Measurements from ENCODE around the gene AGER. TPM values are rescaled to one million over a fixed set of nuclear protein-coding genes. Genes with fewer than 3 reads are reported as not detected.

The AGER gene
- total RNA-seq, 2 experiments from 2014 or later: 15.5 to 16.4 TPM

GRCh38 chr6:32166411-32167061 is 17.5 kb downstream of the AGER start:
- no peak for TF ChIP-seq CTCF (IDR thresholded peaks at IDR 0.05)
- H3K9me3 Mint-ChIP-seq: no peaks in the 10 kb centered on the region
- POLR2A ChIA-PET: no interaction called here
- no peak for DNase-seq
- H3K4me3 Mint-ChIP-seq: no peak overlapping the region
- H3K36me3 Mint-ChIP-seq (ENCODE audit: low read depth): peaks cover 26% of the 10 kb centered on the region
- no peaks in the 10 kb centered on the region for H3K27me3 Mint-ChIP-seq
- H3K4me1 Mint-ChIP-seq (ENCODE audit: low read depth): peaks cover 7% of the 10 kb centered on the region
- CTCF ChIA-PET: interaction anchor here (1.4 kb wide), 1 partner anchor 48 kb away, joined by 4 read pairs; no protein-coding TSS in a partner anchor
- ATAC-seq: no peak
- intact Hi-C loops (cut with micrococcal nuclease): no loop called here
- no peak overlapping the region for H3K27ac Mint-ChIP-seq

DNA sequence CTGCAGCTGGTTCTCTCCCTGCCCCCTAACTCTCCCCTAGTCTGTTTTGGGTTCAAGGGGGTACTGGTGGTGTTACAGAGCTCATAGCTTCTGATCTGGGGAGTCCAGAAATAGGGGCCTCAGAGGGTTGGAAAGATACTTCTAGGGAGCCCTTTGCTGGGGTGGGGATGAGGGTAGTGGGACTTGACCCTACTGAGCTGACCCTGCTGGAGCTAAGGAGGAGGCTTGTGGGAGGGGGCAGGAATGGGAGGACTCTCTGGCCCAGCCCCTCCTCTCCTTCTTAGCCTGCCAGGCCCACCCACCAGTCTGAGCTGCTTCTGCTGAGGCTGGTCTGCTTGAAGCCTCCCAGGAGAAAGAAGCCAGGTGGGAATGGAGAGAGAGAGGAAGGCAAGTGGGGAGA is 19.8 kb downstream of the AGER start, which contains the start of gene EGFL8:
Gene EGFL8 (plus strand): TSS at position 301 of the 400 bp plus-strand sequence. CDS start 1,571 bp downstream, outside the sequence.
- H3K36me3 Mint-ChIP-seq (ENCODE audit: low read depth): peaks cover 23% of the 10 kb centered on the region
- no peak for DNase-seq
- H3K27me3 Mint-ChIP-seq: no peaks in the 10 kb centered on the region
- H3K4me1 Mint-ChIP-seq (ENCODE audit: low read depth): peaks cover 4% of the 10 kb centered on the region
- H3K27ac Mint-ChIP-seq: no peak within 1 kb of the TSS
- ATAC-seq: no peak
- intact Hi-C loops (cut with micrococcal nuclease): no loop called here
- H3K4me3 Mint-ChIP-seq: no peak within 1 kb of the TSS
- no peaks in the 10 kb centered on the region for H3K9me3 Mint-ChIP-seq
- POLR2A ChIA-PET: interaction anchor here (1.1 kb wide), 1 partner anchor 10 kb away, joined by 4 read pairs; no protein-coding TSS in a partner anchor
- TF ChIP-seq CTCF (IDR thresholded peaks at IDR 0.05): no peak
- CTCF ChIA-PET: interaction anchor here (1.2 to 2.9 kb wide), 4 partner anchors 9 to 47 kb away, joined by 3 to 7 read pairs (median 4); no protein-coding TSS in a partner anchor

- Mint-ChIP-seq H3K4me3 (no peak overlapping the region), H3K27me3 (no peaks in the 10 kb centered on the region), H3K4me1 (ENCODE audit: low read depth) (peaks cover 2% of the 10 kb centered on the region), H3K9me3 (no peaks in the 10 kb centered on the region), H3K27ac (no peak overlapping the region), H3K36me3 (ENCODE audit: low read depth) (peaks cover 19% of the 10 kb centered on the region)
- CTCF ChIA-PET: interaction anchor here (1.2 to 2.9 kb wide), 3 partner anchors 27 to 47 kb away, joined by 3 to 7 read pairs (median 3); no protein-coding TSS in a partner anchor
- no peak for ATAC-seq
- no peak for DNase-seq
- POLR2A ChIA-PET: interaction anchor here (1.1 kb wide), 1 partner anchor 10 kb away, joined by 4 read pairs; no protein-coding TSS in a partner anchor
- intact Hi-C loops (cut with micrococcal nuclease): no loop called here
- TF ChIP-seq CTCF (IDR thresholded peaks at IDR 0.05): no peak
These were observed 20.3 kb downstream of the AGER start for GRCh38 chr6:32163559-32164258.

- Mint-ChIP-seq H3K4me3 (no peak overlapping the region), H3K4me1 (ENCODE audit: low read depth) (peaks cover 15% of the 10 kb centered on the region), H3K27ac (no peak overlapping the region), H3K27me3 (no peaks in the 10 kb centered on the region), H3K9me3 (no peaks in the 10 kb centered on the region), H3K36me3 (ENCODE audit: low read depth) (peaks cover 18% of the 10 kb centered on the region)
- DNase-seq: no peak
- no peak for ATAC-seq
- intact Hi-C loops (cut with micrococcal nuclease): loop anchor here (5.0 kb wide), 1 partner anchor 41 kb away; no protein-coding TSS in a partner anchor
- ChIA-PET CTCF (interaction anchor here (1.0 to 1.2 kb wide), 4 partner anchors 9 to 627 kb away, joined by 3 to 6 read pairs (median 3); no protein-coding TSS in a partner anchor), POLR2A (interaction anchor here (0.6 to 1.1 kb wide), 2 partner anchors 28 to 72 kb away, joined by 3 read pairs; partner anchors contain the start of gene FKBPL)
- no peak for TF ChIP-seq CTCF (IDR thresholded peaks at IDR 0.05)
These were observed 26.0 kb downstream of the AGER start for GRCh38 chr6:32158052-32158451.

All from activated CD8-positive, alpha-beta T cell treated with anti-CD3 and anti-CD28 coated beads for 36 hours (primary cell).